ENCODE measurements around the gene ABCC4.
A peak's percentile ranks its signal among the peaks of the same experiment; 100 is the strongest.

The ABCC4 gene

DNA sequence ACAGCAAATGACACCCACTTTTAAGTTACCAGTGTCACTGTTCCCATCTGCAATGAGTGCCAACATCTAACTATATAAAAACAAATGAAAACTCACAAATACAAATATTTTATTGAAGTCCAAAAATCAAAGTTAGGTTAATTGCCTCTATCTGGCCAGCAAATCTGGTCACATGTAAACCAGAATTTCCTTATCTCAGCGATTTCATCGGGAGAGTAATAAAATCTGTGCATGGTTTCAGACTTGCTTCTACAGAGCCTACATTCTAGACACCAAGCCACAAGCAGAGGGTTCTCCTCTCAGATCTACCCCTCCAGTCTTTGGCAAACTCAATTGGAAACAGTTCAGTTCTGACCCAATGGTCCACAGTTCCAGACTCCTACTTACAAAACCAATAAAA lies 189.6 kb downstream of the ABCC4 start:
- no peak for TF ChIP-seq CTCF (IDR thresholded peaks at IDR 0.05; ENCODE audit: control insufficient read depth, insufficient read depth, low read depth, low read length, missing control alignments)
- DNase-seq (ENCODE audit: low read depth) = no peak
- H3K4me3 ChIP-seq (ENCODE audit: control insufficient read depth, low read depth, low read length) = no peak overlapping the region

DNA sequence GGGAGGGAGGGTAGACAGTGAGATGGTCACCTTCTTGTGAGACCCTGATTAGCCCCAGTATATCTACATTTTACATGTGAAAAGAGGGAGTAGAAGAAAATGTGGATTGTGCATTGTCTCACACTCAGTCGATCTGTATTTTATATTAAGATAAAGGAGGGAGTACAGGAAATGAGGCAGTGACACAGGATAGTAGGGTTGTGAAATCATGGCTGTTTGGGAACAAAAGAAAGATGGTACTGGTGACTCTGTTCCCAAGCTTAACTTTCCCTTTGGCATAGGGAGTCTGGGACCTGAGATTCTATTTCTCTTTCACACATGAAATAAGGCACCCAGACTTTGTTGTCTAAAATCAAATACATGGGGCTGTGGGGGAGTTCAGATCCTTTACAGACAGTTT lies 194.7 kb downstream of the ABCC4 start:
- no peak for TF ChIP-seq CTCF (IDR thresholded peaks at IDR 0.05; ENCODE audit: control insufficient read depth, insufficient read depth, low read depth, low read length, missing control alignments)
- no peak overlapping the region for H3K4me3 ChIP-seq (ENCODE audit: control insufficient read depth, low read depth, low read length)
- DNase-seq (ENCODE audit: low read depth) = no peak

- no peak for TF ChIP-seq CTCF (IDR thresholded peaks at IDR 0.05; ENCODE audit: control insufficient read depth, insufficient read depth, low read depth, low read length, missing control alignments)
These were observed 200.5 kb downstream of the ABCC4 start for GRCh38 chr13:95100525-95101433.

DNA sequence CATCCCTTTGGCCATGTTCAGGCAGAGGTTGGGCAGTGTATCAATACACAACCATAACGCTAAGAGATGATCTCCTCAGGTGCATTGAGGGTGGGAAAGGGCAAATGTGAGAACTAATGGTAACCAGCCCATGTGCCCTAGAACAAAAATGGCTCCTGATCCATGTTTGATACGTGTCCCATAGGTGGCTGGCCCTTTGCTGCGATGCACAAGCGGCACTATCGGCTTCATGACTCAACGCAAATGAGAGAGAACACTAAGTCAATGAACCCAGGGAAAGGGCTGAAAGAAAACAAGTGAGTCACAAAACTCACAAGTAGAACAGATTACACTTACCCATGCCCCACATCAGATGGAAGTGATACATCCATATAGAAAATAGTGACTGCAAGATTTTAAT lies 201.7 kb downstream of the ABCC4 start:
- no peak for TF ChIP-seq CTCF (IDR thresholded peaks at IDR 0.05; ENCODE audit: control insufficient read depth, insufficient read depth, low read depth, low read length, missing control alignments)
- H3K4me3 ChIP-seq (ENCODE audit: control insufficient read depth, low read depth, low read length) = no peak overlapping the region
- DNase-seq (ENCODE audit: low read depth) = no peak

More at GRCh38 chr13:95100525-95101433, 200.5 kb downstream of the ABCC4 start:
- H3K4me3 ChIP-seq (ENCODE audit: control insufficient read depth, low read depth, low read length) = no peak overlapping the region
- DNase-seq (ENCODE audit: low read depth) = peak; percentile 78

DNA sequence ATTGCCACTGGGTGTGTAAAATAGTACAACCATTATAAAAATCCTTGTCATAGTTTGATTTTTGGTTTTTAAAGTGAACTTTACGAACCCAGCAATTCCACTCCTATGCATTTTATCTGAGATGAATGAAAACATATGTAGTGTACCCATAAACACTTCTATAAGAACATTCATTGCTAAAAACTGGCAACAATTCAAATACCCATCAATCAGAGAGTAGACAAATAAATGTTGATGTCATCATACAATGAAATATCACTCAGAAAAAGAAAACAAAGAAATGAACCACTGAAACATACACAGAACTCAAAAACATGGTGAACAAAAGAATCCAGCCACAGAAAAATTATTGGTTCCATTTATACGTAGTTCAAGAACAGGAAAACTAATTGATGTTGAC lies 202.3 kb downstream of the ABCC4 start:
- DNase-seq (ENCODE audit: low read depth) = no peak
- TF ChIP-seq CTCF (IDR thresholded peaks at IDR 0.05; ENCODE audit: control insufficient read depth, insufficient read depth, low read depth, low read length, missing control alignments) = no peak
- no peak overlapping the region for H3K4me3 ChIP-seq (ENCODE audit: control insufficient read depth, low read depth, low read length)

DNA sequence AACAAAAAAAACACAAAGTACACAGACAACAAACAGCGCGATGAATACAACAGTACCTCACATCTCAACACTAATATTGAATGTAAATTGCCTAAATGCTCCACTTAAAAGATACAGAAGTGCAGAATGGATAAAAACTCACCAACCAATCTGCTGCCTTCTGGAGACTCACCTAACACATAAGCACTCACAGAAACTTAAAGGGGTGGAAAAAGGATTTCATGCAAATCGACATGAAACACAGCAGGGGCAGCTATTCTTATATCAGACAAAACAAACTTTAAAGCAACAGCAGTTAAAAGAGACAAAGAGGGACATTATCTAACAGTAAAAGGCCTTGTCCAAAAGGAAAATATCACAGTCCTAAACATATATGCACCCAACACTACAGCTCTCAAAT lies 209.5 kb downstream of the ABCC4 start:
- H3K4me3 ChIP-seq (ENCODE audit: control insufficient read depth, low read depth, low read length) = no peak overlapping the region
- TF ChIP-seq CTCF (IDR thresholded peaks at IDR 0.05; ENCODE audit: control insufficient read depth, insufficient read depth, low read depth, low read length, missing control alignments) = no peak
- DNase-seq (ENCODE audit: low read depth) = no peak

Measured in AG09309 (cell line).